ENCODE measurements around the gene CNOT3.
"Not testable (repeated sequence)": the region's sequence is repeated elsewhere in the genome, so short reads cannot be mapped to it uniquely, and the experiment has no call there.

The CNOT3 gene

GRCh38 chr19:54137699-54138488, at the start of gene CNOT3:
TSS of gene CNOT3 (plus strand) at chr19:54137762. CDS start at chr19:54142979, 5,217 bp downstream.
- DNase-seq: peak; percentile 42

- DNase-seq: no peak
Observed at GRCh38 chr19:54094426-54095000, 43.0 kb upstream of the CNOT3 start.

GRCh38 chr19:54095136-54095858, 42.3 kb upstream of the CNOT3 start:
- no peak for DNase-seq

GRCh38 chr19:54095859-54096616, 41.5 kb upstream of the CNOT3 start:
- DNase-seq: peak; percentile 64

- DNase-seq: no peak
Observed at GRCh38 chr19:54096617-54097106, 40.9 kb upstream of the CNOT3 start.

- DNase-seq: no peak
Observed at GRCh38 chr19:54099190-54099902, 38.2 kb upstream of the CNOT3 start.

- DNase-seq: not testable (repeated sequence)
Observed at GRCh38 chr19:54099903-54100255, 37.7 kb upstream of the CNOT3 start.

- DNase-seq: no peak
Observed at GRCh38 chr19:54100561-54100960, 37.0 kb upstream of the CNOT3 start, which contains the start of gene OSCAR. TSS of gene OSCAR (minus strand) at chr19:54100803. CDS start at chr19:54100792, 11 bp downstream.

- DNase-seq: peak; percentile 97
Observed at GRCh38 chr19:54102421-54103169, 35.0 kb upstream of the CNOT3 start, which contains the start of gene NDUFA3. TSS of gene NDUFA3 (plus strand) at chr19:54102855. CDS start at chr19:54102879, 24 bp downstream.

- DNase-seq: no peak
Observed at GRCh38 chr19:54104998-54105715, 32.4 kb upstream of the CNOT3 start.

GRCh38 chr19:54105796-54106195, 31.8 kb upstream of the CNOT3 start:
- no peak for DNase-seq

- DNase-seq: no peak
Observed at GRCh38 chr19:54106716-54107115, 30.8 kb upstream of the CNOT3 start.

- DNase-seq: no peak
Observed at GRCh38 chr19:54107876-54108490, 29.6 kb upstream of the CNOT3 start.

- DNase-seq: no peak
Observed at GRCh38 chr19:54108496-54108895, 29.1 kb upstream of the CNOT3 start.

- no peak for DNase-seq
Observed at GRCh38 chr19:54109651-54110050, 27.9 kb upstream of the CNOT3 start.

GRCh38 chr19:54114340-54115108, 23.0 kb upstream of the CNOT3 start:
- peak; percentile 33 for DNase-seq

GRCh38 chr19:54115109-54116063, 22.2 kb upstream of the CNOT3 start, which contains the start of the genes PRPF31 and TFPT:
TSS of gene PRPF31 (plus strand) at chr19:54115754. CDS start at chr19:54118279, 2,525 bp downstream.
TSS of gene TFPT (minus strand) at chr19:54115657. CDS start at chr19:54115269, 388 bp downstream.
- DNase-seq: peak; percentile 95

- DNase-seq: no peak
Observed at GRCh38 chr19:54121259-54121658, 16.3 kb upstream of the CNOT3 start.
